GM15510 (cell line): ENCODE results near the gene ANXA11.

Experiments
- POLR2A ChIP-seq: IDR thresholded peaks from 3 replicates; pipeline ENCODE4 v1.6.1; 2011; ENCODE audit warnings: borderline replicate concordance; ENCODE audit not compliant: insufficient read length; ENCODE audit errors: extremely low read depth

Gene ANXA11

DNA sequence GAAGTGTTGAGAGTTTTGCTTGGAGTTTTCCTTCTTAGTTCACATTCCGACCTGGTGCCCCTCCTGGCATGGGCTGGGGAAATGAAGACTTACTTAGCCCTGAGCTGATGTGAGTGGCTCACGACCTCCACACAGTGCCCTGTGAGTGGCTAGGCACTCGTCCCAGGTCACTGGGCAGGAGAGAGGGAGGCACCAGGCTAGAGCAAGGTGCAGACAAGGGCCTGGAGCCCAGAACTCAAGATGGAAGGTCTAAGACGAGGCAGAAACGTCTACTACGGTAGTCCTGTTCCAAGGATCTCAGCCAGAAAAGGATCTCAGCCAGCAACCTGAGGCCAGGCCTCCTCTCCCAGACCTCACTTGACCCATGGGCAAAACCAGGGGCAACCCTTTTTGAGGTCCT lies 22.4 kb downstream of the ANXA11 start:
- no peak for TF ChIP-seq POLR2A

DNA sequence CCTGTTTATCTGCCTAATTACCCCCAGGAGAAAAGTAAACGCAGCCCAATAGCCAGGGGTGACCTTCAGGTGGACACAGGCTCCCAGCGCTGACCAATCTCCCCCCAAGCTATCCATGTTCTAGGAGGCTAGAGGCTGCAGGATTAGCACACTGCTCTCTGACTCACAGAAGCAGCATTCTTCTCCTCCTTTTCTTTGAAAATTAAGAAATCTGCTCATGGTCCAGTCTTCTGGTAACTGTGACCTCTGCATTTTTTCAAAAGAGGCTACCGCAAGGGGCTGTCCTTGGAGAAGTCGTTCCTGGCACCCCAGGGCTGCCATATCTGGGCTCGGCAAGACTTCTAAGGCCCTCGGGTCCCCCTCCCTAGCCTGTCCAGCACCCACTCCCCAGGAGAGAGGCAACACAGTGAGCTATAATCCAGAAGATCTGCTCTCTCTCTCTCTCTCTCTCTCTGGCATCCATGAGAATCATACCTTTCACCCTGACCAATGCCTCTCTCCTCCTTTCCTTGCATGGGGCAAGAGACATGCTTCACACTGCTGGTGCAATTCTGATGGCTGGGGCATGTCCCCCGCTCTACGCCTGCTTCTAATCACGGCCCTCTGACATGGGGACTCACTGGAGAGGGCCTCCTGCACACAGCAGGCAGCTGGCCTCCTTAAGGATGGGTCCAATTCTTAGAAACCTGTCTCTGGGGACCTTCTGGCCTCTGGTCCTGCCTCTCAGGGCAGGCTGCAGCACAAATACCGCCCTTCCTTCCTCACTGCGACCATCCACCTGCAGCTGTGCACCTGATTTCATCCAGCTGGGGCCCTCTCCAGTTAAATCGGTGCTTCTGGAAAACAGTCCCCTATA lies 27.3 kb downstream of the ANXA11 start:
- TF ChIP-seq POLR2A = no peak

DNA sequence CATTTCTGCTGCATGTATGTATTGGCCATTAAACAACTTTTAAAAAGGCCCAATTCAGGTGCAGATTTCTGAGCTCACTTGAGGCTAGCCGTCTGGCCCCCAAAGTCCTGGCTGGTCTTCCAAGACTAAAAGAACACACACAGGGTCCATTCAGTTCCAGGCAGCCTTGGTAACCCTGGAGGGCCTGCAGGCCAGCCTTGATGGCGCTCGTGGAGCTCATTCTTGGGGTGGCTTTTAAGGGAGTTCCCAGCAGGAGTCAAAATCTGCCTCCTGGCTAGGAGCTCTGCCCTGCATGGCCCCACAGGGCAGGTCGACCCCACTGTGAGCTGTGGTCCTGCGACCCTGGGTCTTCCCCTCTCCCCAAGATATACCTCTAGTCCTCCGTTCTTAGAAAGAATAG lies 28.8 kb downstream of the ANXA11 start:
- TF ChIP-seq POLR2A = no peak

DNA sequence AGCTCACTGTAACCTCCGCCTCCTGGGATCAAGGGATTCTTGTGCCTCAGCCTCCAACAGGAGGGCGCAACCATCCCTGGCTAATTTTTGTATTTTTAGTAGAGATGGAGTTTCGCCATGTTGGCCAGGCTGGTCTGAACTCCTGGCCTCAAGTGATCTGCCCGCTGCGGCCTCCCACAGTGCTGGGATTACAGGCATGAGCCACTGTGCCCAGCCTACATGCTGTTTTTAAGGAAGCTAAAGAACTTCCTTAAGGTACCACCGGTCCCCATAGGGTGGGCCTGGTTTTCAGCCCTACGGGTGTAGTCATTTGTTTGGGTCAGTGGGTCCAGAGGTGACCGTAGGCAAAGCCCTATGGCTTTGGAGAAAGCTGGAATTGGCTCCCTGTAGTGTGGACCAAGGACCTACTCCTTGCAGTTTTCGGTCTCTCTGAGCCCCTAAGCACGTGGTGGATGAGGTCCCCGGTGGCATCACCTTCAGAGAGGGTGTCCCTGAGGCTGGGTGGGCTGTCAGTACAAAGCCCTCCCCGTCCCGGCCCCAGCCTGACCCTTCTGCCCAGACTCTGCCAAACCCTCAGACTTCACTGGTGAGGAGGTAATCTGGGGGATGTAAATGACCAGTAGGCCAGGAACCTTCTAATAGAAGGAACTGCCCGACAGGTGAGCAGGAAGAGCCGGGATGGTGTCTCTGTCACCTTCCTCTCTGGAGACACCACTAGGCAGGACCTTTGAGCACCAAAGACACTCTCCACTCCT lies 30.5 kb downstream of the ANXA11 start:
- TF ChIP-seq POLR2A = no peak

DNA sequence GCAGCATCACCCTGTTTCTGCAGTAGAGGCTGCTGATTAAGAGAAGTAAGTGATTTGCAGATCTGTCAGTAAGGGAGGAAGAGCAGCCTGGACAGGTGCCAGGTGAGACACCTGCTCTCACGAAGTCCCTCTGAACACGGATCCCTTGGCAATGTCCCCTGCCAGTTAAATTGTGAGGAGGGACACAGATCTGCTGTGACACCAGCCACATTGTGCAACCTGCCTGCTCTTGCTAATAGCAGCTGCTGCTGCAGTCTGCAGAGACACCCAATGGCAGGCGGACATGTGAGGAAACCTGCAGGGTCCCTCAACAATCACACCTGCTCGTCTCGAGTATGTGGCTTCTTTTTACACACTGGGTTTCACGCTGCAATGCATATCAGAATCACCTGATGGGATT lies 31.9 kb downstream of the ANXA11 start:
- no peak for TF ChIP-seq POLR2A

DNA sequence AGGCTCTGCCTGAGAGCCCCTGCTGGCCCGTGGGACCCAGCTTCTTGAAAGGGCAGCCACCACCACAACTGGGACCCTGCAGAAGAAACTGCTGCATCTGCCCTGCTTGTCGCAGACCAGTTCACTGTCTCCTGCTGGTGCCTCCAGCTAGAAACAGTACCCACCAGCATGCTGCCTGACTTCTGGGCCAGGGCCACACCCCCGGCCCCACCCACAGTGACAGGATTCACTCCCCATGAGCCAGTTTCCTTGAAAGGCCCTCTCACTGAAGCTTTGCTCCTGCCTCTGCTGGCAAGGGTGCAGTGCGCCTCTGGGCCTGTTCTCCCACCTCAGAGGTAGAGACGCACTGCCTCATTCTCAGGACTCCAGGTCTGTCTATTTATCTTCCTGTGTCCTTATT lies 32.4 kb downstream of the ANXA11 start:
- no peak for TF ChIP-seq POLR2A

DNA sequence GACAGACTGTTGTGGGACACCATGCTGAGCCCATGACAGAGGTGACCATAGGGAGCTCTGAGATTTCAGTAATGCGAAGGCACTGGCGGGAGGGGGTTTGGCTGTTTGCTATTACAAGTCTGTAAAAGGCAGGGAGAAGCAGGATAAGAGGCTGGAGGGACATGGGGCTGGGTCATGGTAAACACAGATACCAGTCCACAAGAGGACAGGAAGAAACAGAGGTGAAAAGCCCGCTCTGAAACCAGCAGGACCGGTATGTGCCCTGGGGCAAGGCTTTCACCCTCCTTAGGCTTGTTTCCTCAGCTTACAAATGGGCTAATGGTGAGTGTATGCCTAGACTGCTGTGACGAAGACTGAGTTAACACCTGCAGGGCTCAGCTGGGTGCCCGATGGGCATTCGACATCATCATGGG lies 34.1 kb downstream of the ANXA11 start:
- TF ChIP-seq POLR2A = no peak

DNA sequence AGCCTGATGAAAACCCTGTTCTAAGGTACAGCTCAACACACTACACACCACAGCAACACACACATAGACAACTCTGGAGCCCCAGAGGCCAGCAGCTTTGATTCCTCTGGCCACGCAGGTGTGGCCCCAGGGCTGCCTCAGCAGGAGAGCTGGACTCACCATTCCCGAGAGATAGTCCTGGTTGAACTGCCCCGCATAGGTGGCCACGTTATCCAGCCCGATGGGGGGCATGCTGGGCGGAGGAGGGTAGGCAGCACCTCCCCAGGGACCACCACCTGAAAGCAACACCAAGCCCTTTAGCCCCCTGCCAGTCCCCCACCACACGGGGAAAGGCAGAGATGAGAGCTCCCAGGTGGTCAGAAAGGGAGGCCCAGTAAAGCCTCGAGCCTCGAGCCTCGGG lies 34.7 kb downstream of the ANXA11 start:
- no peak for TF ChIP-seq POLR2A

DNA sequence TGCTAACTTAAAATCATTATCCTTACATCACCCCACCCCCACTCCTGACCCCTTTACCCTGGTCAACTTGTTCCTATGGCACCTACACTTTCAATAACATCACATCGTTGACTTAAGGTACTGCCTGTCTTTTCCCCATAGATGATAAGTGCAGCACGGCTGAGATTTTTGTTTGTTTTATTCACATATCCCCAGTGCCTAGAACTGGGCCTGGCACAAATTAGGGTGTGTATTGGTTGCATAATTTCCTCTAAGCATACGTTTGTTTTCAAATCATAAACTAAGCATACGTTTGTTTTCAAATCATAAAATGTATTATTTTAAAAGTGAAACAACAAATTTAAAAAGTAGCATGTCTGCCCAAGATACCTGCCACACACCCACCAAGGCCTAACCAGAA lies 35.3 kb downstream of the ANXA11 start:
- TF ChIP-seq POLR2A = no peak

DNA sequence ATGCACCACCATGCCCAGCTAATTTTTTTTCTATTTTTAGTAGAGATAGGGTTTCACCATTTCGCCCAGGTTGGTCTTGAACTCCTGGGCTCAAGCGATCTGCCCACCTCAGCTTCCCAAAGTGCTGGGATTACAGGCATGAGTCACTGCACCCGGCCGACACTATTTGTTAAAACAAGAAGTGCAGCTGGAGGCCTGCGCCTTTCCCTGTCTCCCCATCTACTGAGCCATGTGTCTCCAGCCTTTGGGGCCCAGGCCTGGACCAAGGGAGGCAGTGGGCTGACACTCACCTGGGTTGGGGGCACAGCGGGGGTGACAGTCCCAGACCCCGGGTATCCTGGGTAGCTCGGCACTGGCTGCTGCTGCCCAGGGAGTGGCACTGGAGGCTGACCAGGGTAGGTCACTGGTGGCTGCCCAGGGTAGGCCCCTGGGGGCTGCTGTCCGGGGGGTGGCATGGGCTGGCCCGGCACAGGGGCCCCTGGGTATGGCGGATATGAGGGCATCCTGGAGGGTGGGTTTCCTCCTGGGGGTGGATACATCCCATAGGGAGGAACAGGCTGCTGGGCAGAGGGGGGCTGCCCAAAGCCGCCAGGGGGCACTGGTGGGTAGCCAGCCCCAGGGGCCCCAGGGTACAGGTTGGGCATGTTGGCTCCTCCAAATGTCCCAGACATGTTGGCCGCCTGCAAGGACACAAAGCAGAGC lies 36.5 kb downstream of the ANXA11 start:
- TF ChIP-seq POLR2A = no peak

DNA sequence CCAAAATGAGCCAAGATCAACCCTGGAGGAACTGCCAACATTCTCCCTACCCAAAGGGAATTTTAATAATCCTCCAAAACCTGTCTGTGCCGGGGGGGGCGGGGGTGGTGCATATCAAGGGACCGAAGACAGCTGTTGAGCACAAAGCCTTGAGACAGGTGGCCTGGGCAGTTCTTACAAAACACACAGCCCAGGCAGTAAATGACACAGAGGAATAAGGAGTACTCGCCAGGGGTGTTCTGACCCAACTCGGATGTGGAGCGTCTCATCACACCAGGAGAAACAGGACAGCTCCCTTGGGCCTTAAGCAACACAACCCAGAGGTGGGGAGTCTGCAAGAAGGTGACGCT lies 37.2 kb downstream of the ANXA11 start:
- no peak for TF ChIP-seq POLR2A

DNA sequence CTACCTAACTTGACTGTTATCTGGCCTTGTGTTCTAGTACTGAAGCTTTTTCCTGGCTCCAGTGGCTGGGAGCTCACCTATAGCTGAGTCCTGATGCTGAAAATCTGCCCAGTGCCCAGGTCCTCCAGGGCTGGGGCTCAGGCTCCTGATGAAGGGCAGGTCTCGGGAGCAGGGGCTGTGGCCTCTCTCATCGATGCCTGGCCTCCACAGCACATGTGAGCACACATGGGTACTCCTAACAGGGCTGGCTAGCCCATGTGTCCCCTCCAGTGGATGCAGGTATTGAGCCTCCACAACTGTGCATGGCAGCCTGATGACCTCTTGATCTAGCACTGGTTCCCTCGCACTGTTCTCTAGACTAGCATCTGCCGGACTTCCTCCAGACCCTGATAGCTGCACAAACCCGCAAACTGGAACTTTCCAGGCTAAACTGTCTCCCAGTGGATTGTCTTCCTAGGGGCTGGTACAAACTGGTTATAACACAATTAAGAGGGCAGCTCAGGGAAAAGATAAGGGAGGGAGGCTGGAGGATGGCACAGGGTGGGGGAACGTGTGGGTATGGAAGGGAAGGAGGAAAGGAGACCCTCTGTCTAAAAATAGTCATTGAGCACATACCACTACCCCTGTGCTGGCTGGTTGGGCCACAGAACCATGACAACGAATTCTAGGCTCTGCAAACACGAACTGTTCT lies 37.7 kb downstream of the ANXA11 start:
- TF ChIP-seq POLR2A = no peak

DNA sequence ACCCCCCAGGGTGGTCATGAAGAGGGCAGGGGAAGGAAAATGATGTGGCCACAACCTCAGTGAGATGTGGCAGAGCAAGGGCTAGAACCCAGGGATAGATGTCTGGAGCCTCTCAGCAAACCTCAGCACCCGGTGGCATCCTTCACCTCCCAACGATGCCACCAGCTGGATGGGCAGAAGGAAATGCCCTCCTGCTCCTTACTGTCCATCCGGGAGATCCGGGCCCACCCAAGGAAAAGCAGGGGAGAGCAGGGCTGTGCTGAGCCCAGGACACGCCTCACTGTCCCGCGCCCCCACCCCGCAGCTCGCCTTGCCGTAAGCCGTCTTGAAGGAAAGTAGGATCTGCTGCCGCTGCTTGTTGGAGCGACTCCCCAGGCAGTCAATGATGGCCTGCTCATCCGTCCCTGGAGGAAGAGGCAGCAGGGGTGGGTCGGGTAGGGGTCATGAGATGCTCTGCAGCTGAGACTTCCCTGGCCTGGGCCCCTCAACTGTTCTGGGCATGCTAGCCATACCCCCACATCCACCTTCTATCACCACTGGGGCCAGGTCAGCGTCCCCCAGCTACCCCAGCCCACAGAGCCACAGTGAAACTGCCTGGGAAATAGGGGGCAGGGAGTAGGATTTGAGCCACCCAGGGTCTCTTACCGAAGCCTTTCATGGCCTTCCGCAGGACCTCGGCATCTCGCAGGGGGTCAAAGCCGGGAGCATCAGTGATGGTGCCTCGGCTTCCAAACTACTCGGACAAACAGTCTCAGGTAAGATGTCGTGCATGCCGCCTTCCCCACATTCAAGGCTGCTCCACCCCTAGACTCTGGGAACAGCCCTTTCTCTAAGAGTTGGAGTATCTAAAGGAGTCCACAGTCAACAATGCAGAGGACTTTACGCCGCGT lies 38.5 kb downstream of the ANXA11 start:
- no peak for TF ChIP-seq POLR2A

DNA sequence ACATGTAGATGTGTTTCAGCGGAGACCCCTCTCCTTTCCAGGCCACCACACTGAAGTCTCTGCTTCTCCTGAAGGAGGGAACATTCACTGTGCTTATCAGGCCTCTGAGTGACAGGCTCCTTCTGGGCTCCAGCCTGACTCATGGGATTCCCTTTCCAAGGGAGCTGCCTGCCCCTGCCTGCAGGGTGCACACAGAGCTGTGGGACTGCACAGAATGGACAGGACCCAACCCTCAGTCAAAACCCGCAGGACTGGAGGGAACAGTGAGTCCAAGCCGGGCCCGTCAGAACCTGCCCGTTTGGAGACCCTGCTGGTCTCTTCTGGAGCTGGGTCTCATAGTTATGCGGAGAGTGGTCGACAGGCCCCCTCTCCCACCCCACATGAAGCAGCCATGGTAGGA lies 40.2 kb downstream of the ANXA11 start:
- TF ChIP-seq POLR2A = no peak

DNA sequence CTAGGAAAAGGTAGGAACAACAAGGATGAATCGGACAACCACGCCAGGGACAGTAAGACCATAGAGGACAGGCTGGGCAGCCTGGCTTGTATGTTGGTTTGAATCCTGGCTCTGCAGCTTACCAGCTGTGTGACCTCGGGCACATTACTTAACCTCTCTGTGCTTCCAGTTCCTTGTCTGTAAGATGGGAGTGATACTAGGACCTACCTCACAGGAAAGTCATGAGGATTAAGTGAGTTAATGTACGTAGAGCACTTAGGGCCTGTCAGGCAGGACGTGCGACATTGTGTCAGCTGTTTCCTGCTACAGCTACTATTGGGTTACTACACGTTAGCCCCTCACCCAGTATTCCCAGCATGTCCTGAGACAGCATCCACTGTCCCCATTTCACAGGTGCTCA lies 40.7 kb downstream of the ANXA11 start:
- TF ChIP-seq POLR2A = no peak
